Heart left ventricle (tissue), 16 donors: ENCODE measurements around the gene MIS12. TPM values are rescaled to one million over a fixed set of nuclear protein-coding genes. Genes with fewer than 3 reads are reported as not detected.

Source experiments
- ATAC-seq, 4 donors: fragments of 200-7000 bp; cut with Tn5 transposase; one replicate each; pipeline ENCODE4 v1.9.1; 2020 to 2022; ENCODE audit warnings: moderate library complexity in 4 of 4, mild to moderate bottlenecking in 3 of 4, moderate number of reproducible peaks in 1 of 4
- DNase-seq, 5 donors: peaks; one replicate each; pipeline ENCODE4 v3.0.0-alpha.2; 2020
- H3K27ac ChIP-seq, 12 donors: fragments of 200-600 bp; sonication (generic) in 4 of 12; one replicate each; pipeline versions ENCODE4 v1.5.0 to v1.8.0; 2016 to 2022; ENCODE audit warnings: mild to moderate bottlenecking in 2 of 12
- H3K27me3 ChIP-seq, 9 donors: fragments of 200-600 bp; sonication (generic) in 2 of 9; one replicate each; pipeline versions ENCODE4 v1.5.1 to v1.8.0; 2016 to 2022; ENCODE audit warnings: mild to moderate bottlenecking in 3 of 9
- H3K36me3 ChIP-seq, 9 donors: fragments of 200-600 bp; sonication (generic) in 2 of 9; one replicate each; pipeline versions ENCODE4 v1.5.0 to v1.8.0; 2018 to 2022; ENCODE audit warnings: mild to moderate bottlenecking in 2 of 9
- H3K4me1 ChIP-seq, 12 donors: fragments of 200-600 bp; sonication (generic) in 4 of 12; one replicate each; pipeline versions ENCODE4 v1.5.0 to v1.8.0; 2016 to 2022; ENCODE audit warnings: mild to moderate bottlenecking in 3 of 12
- H3K4me3 ChIP-seq, 12 donors: fragments of 200-600 bp; sonication (generic) in 4 of 12; one replicate each; pipeline versions ENCODE4 v1.5.0 to v1.8.0; 2017 to 2022; ENCODE audit warnings: mild to moderate bottlenecking in 9 of 12, moderate library complexity in 4 of 12
- H3K9me3 ChIP-seq, 12 donors: fragments of 200-600 bp; sonication (generic) in 4 of 12; one replicate each; pipeline versions ENCODE4 v1.5.0 to v1.8.0; 2016 to 2022; ENCODE audit warnings: mild to moderate bottlenecking in 1 of 12
- POLR2A ChIP-seq, 2 donors: fragments of 450-650 bp; IDR thresholded peaks; one replicate each; pipeline ENCODE4 v1.6.1; 2017; ENCODE audit warnings: antibody characterized with exemption in 2 of 2, mild to moderate bottlenecking in 2 of 2, moderate library complexity in 2 of 2
- WGBS, 4 donors: extraction: QIAGEN DNeasy Blood & Tissue Kit in 2 of 4; methylation state at CpG; one replicate each; pipeline versions ENCODE4 v1.1.5 to v1.1.7; 2013 to 2018; 5-methylcytosine and 5-hydroxymethylcytosine counted together
- intact Hi-C, 10 donors: fragments of 100-400 bp; cut with DNase I; formaldehyde crosslinking; loops; one replicate each; pipeline versions ENCODE4 v1.11.1 to v1.14.2; 2022
- polyA plus RNA-seq, 2 donors: library from polyadenylated mRNA; stranded (reverse); fragments of 200-250 nt; gene quantifications; one replicate each; pipeline ENCODE4 v1.2.3, GENCODE V29; 2013
- total RNA-seq, 9 donors: library from RNA; depleted of rRNA in 2 of 9; stranded (reverse); fragments of >200 nt in 2 of 9; fragmentation: NEBNext Ultra II Directional in 3 of 9; extraction: Animal tissue kit (Norgen Biotek cat#: 25700) in 3 of 9; gene quantifications; one replicate each; pipeline versions ENCODE4 v1.1.0 to v1.2.4, GENCODE V29; 2016 to 2023
- TF ChIP-seq, protein P1 (sequence below), 12 donors: fragments of 200-600 bp; sonication (generic) in 4 of 12; IDR thresholded peaks; one replicate each; pipeline versions ENCODE4 v1.5.0 to v1.8.0; 2018 to 2022; ENCODE audit warnings: antibody characterized with exemption in 12 of 12, mild to moderate bottlenecking in 5 of 12
- donor health status: ischemic (EF 13 %, LVEDD 7.1; RV severe dilation, severe dysfunction).
- donor health status: healthy with polysubstance abuse.
- donor health status: DM: no; HTN: yes; CAD: no.
- donor health status: DM: no; HTN: no; CAD: no.
- donor health status: ischemic (EF 25% LVEDD 6.9; RV normal size, moderate dysfunction).
- donor health status: ischemic (EF 25% LVEDD 5.7; RV mildly dilated, moderate dysfunction).
- donor health status: healthy.
- donor health status: DM: yes; HTN: yes; CAD: no.
- donor health status: ischemic (EF 35%, LVEDD 5.7; RV mildly dilated, moderate dysfunction).
- donor health status: nonischemic (EF 11% LVEDD 7.7; RV severe dilation, severe dysfunction).
- donor health status: DM: yes; HTN: yes; CAD: no.
- donor health status: PGD.
- donor health status: ischemic (EF 29% LVEDD 5.4; RV normal size, mild dysfunction).
- donor health status: nonischemic (EF 23%, LVEDD 6.1; RV moderate dilation, normal function).

MIS12 gene
- total and polyA plus RNA-seq, 11 donors: 5.2 to 14.2 (median 11.0) TPM

DNA sequence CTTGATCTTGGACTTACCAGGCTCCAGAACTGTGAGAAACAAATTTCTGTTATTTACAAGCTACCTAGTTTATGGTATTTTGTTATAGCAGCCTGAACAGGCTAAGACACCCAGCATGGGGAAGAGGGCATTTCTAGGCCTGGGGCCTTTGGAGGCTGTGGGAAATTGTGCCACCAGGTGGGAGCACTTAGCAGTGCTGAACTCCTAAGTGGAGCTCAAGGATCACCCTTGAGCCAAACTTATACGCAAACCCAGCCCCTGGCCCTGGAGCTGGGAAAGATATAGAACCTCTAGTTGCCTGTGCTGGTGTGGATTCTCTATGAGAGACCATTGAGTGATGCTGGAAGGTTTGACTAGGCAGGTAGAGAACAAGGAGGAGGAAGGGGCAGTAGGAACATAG is 36.1 kb downstream of the MIS12 start:
- Histone ChIP-seq H3K27ac (no peak overlapping the region), H3K36me3 (peaks cover 0 to 86% (median 61%) of the 10 kb centered on the region in 9 donors), H3K4me1 (peaks cover 0 to 14% (median 8%) of the 10 kb centered on the region in 12 donors), H3K27me3 (no peaks in the 10 kb centered on the region), H3K9me3 (no peaks in the 10 kb centered on the region), H3K4me3 (no peak overlapping the region)
- no peak for TF ChIP-seq POLR2A (IDR thresholded peaks at IDR 0.05)
- TF ChIP-seq, protein P1, sequence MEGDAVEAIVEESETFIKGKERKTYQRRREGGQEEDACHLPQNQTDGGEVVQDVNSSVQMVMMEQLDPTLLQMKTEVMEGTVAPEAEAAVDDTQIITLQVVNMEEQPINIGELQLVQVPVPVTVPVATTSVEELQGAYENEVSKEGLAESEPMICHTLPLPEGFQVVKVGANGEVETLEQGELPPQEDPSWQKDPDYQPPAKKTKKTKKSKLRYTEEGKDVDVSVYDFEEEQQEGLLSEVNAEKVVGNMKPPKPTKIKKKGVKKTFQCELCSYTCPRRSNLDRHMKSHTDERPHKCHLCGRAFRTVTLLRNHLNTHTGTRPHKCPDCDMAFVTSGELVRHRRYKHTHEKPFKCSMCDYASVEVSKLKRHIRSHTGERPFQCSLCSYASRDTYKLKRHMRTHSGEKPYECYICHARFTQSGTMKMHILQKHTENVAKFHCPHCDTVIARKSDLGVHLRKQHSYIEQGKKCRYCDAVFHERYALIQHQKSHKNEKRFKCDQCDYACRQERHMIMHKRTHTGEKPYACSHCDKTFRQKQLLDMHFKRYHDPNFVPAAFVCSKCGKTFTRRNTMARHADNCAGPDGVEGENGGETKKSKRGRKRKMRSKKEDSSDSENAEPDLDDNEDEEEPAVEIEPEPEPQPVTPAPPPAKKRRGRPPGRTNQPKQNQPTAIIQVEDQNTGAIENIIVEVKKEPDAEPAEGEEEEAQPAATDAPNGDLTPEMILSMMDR (IDR thresholded peaks at IDR 0.05): no peak
- DNase-seq (no peak), ATAC-seq (no peak)
- 88 to 100% (median 94%) methylated on average over 1 of the region's 1 CpG for WGBS, 4 donors
- intact Hi-C loops: no loop called here

DNA sequence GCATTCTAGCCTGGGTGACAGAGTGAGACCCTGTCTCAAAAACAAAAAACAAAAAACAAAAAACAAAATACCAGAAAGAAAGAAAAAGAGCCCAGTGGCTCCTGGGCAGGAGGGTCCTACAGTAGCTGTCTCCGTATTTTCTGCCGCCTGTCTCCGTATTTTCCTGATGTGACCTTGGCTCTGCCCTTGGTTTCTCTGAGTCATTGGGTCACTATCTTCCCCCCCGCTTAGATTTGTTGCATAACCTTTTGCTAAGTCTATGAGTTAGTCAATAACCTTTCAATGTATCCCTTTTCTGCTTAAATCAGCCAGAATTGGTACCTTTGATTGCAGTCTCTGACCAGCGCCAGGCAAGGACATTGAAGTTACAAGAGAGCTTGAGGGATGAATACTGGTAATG is 36.9 kb downstream of the MIS12 start:
- Histone ChIP-seq H3K36me3 (peaks cover 0 to 85% (median 62%) of the 10 kb centered on the region in 9 donors), H3K4me3 (no peak overlapping the region), H3K4me1 (peaks cover 0 to 17% (median 9%) of the 10 kb centered on the region in 12 donors), H3K27ac (no peak overlapping the region), H3K9me3 (no peaks in the 10 kb centered on the region), H3K27me3 (no peaks in the 10 kb centered on the region)
- intact Hi-C loops: no loop called here
- TF ChIP-seq, protein P1 (IDR thresholded peaks at IDR 0.05): no peak
- no peak for TF ChIP-seq POLR2A (IDR thresholded peaks at IDR 0.05)
- ATAC-seq: no peak
- WGBS, 4 donors: 86 to 95% (median 93%) methylated on average over 5 of the region's 5 CpGs
- DNase-seq: no peak

DNA sequence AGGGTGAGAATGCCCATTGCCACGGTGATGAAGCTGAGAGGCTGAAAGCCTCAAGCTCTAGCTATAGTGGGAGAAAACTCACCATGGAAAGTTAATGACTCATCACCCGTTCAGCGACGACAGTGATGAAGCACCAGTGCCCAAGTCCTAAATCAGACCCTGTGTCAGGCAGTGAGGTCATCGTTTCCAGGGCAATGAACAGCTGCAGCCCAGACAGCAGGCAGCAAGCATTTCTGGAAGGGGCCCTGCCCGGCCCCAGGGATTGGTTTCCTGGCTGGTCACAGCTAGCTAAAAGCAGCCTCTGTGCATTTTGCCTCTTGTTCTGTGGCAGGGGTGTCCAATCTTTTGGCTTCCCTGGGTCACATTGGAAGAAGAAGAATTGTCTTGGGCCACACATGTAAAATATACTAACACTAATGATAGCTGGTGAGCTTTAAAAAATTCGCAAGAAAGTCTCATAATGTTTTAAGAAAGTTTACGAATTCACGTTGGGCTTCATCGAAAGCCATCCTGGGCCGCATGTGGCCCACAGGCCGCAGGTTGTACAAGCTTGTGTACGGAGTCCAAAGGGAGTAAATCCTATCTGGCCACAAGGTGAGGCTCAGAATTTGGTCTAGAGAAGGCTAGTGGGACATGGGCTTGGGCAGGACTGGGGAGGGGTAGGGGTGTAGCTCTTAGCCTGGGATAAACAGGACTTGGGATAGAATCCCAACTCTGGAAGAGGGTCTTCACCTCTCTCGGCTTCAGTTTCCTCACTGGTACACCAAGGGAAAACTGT is 40.6 kb downstream of the MIS12 start:
- TF ChIP-seq, protein P1 (IDR thresholded peaks at IDR 0.05): no peak
- TF ChIP-seq POLR2A (IDR thresholded peaks at IDR 0.05): no peak
- peaks cover 0 to 17% (median 9%) of the 10 kb centered on the region in 12 donors for H3K4me1 ChIP-seq
- peaks cover 0 to 100% (median 71%) of the 10 kb centered on the region in 9 donors for H3K36me3 ChIP-seq
- DNase-seq (peak; percentile 68 to 92 (median 79)), ATAC-seq (peak; percentile 89 to 98 (median 96))
- WGBS, 4 donors: 61 to 65% (median 63%) methylated on average over 14 of the region's 14 CpGs
- H3K4me3 ChIP-seq: no peak overlapping the region
- intact Hi-C loops: no loop called here
- H3K9me3 ChIP-seq: no peaks in the 10 kb centered on the region
- peak overlapping the region in 11 of 12 donors; percentile 6 to 76 (median 58) for H3K27ac ChIP-seq
- no peaks in the 10 kb centered on the region for H3K27me3 ChIP-seq

DNA sequence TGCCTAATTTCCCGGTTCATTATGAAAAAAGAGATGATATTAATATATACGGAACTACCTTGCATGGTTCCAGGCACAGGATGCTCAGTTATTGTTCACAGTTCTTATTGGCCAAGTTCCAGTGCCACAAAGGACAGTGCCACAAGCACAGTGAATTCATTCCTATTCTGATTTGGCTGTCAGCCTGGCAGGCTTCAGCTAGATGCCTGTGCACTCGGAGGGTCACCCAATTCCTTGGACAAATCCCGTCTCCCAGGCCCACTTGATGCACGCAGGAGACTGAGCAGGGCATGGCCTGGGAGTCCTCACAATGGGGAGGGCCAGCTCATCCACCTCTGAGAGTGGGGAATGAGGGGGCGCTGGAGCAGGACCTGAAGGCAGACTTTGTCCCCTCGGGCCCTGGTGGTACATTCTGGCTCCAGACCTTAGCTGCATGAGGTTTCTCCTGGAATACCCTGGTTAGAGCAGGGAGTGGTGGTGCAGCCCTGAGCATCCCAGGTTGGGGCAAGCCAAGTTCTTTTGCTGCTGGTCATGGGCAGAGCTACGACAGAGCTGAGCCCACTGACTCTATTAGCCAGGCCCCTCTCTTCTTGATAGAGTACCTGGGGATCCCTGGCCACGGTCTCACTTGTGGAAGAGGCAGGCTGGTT is 41.4 kb downstream of the MIS12 start:
- WGBS, 4 donors: 84 to 87% (median 85%) methylated on average over 7 to 9 of the region's 9 CpGs
- DNase-seq: no peak
- H3K36me3 ChIP-seq: peaks cover 0 to 100% (median 72%) of the 10 kb centered on the region in 9 donors

More for the DNA sequence above, 41.4 kb downstream of the MIS12 start:
- Histone ChIP-seq H3K9me3 (no peaks in the 10 kb centered on the region), H3K27me3 (no peaks in the 10 kb centered on the region), H3K4me1 (peaks cover 0 to 17% (median 9%) of the 10 kb centered on the region in 12 donors), H3K27ac (peak overlapping the region in 8 of 12 donors; percentile 1 to 72 (median 62)), H3K4me3 (no peak overlapping the region)
- ATAC-seq: no peak
- TF ChIP-seq POLR2A (IDR thresholded peaks at IDR 0.05): no peak
- TF ChIP-seq, protein P1 (IDR thresholded peaks at IDR 0.05): no peak
- intact Hi-C loops: no loop called here
